HepG2 (cell line): ENCODE data around the gene NOXO1. TPM values are rescaled to one million over a fixed set of nuclear protein-coding genes. Genes with fewer than 3 reads are reported as not detected.

Experiments used
- FLYWCH1 ChIP-seq: sonication (generic); formaldehyde crosslinking; IDR thresholded peaks from 2 replicates; pipeline ENCODE4 v1.8.1; 2023; ENCODE audit warnings: mild to moderate bottlenecking, missing genetic modification reagents
- GABPA ChIP-seq, 2 experiments: IDR thresholded peaks; 2 replicates each; pipeline ENCODE4 v1.6.1; 2011 to 2016; ENCODE audit warnings: low read depth in 2 of 2, low read length in 1 of 2, missing biosample characterization in 1 of 2, missing genetic modification characterization in 1 of 2
- GLI4 ChIP-seq: sonication (generic); formaldehyde crosslinking; IDR thresholded peaks from 2 replicates; pipeline ENCODE4 v1.5.1; 2020; ENCODE audit warnings: missing genetic modification reagents, mild to moderate bottlenecking, moderate library complexity, borderline replicate concordance
- HOXA3 ChIP-seq: sonication (generic); formaldehyde crosslinking; IDR thresholded peaks from 2 replicates; pipeline ENCODE4 v1.5.0; 2020; ENCODE audit warnings: missing genetic modification reagents
- KAT7 ChIP-seq: IDR thresholded peaks from 2 replicates; pipeline ENCODE4 v1.6.1; 2018; ENCODE audit warnings: borderline replicate concordance, missing compliant biosample characterization
- MIER3 ChIP-seq: IDR thresholded peaks from 2 replicates; pipeline ENCODE4 v1.6.1; 2016; ENCODE audit warnings: missing compliant biosample characterization, borderline replicate concordance
- MLLT10 ChIP-seq: sonication (generic); formaldehyde crosslinking; IDR thresholded peaks from 2 replicates; pipeline ENCODE4 v1.4.0; 2020; ENCODE audit warnings: missing genetic modification reagents
- SAP130 ChIP-seq: IDR thresholded peaks from 2 replicates; pipeline ENCODE4 v1.6.1; 2016; ENCODE audit warnings: low read depth
- SUZ12 ChIP-seq: fragments of 150-350 bp; IDR thresholded peaks from 2 replicates; pipeline ENCODE4 v1.6.1; 2014; ENCODE audit warnings: low read depth, low read length
- ZBTB38 ChIP-seq: sonication (generic); formaldehyde crosslinking; IDR thresholded peaks from 2 replicates; pipeline ENCODE4 v1.5.1; 2020; ENCODE audit warnings: mild to moderate bottlenecking, missing genetic modification reagents
- ZC3H13 ChIP-seq: sonication (generic); formaldehyde crosslinking; IDR thresholded peaks from 2 replicates; pipeline ENCODE4 v1.8.1; 2023; ENCODE audit warnings: mild to moderate bottlenecking, missing genetic modification reagents, moderate library complexity
- ZFP36 ChIP-seq: fragments of 150-350 bp; IDR thresholded peaks from 2 replicates; pipeline ENCODE4 v1.6.1; 2018; ENCODE audit warnings: borderline replicate concordance, low read length, low read depth; ENCODE audit not compliant: partially characterized antibody
- ZFP91 ChIP-seq: sonication (generic); formaldehyde crosslinking; IDR thresholded peaks from 2 replicates; pipeline ENCODE4 v1.9.0; 2022; ENCODE audit warnings: missing genetic modification reagents, mild to moderate bottlenecking, borderline replicate concordance
- ZNF263 ChIP-seq: sonication (generic); formaldehyde crosslinking; IDR thresholded peaks from 2 replicates; pipeline ENCODE4 v1.4.0; 2020; ENCODE audit warnings: missing genetic modification reagents
- ZNF33B ChIP-seq: sonication (generic); formaldehyde crosslinking; IDR thresholded peaks from 2 replicates; pipeline ENCODE4 v1.5.1; 2020; ENCODE audit warnings: mild to moderate bottlenecking, missing genetic modification reagents
- ZNF354B ChIP-seq: sonication (generic); formaldehyde crosslinking; IDR thresholded peaks from 2 replicates; pipeline ENCODE4 v1.8.0; 2022; ENCODE audit warnings: mild to moderate bottlenecking, missing genetic modification reagents
- ZNF484 ChIP-seq: sonication (generic); formaldehyde crosslinking; IDR thresholded peaks from 2 replicates; pipeline ENCODE4 v1.5.1; 2020; ENCODE audit warnings: mild to moderate bottlenecking, low read depth, missing genetic modification reagents, borderline replicate concordance
- ZNF614 ChIP-seq: IDR thresholded peaks from 2 replicates; pipeline ENCODE4 v1.6.1; 2018; ENCODE audit warnings: missing biosample characterization, missing genetic modification reagents, inconsistent platforms, borderline replicate concordance
- ZNF687 ChIP-seq: sonication (generic); formaldehyde crosslinking; IDR thresholded peaks from 2 replicates; pipeline ENCODE4 v1.5.1; 2020; ENCODE audit warnings: mild to moderate bottlenecking, missing genetic modification reagents, moderate library complexity
- ZNF7 ChIP-seq: IDR thresholded peaks from 2 replicates; pipeline ENCODE4 v1.6.1; 2016; ENCODE audit warnings: missing biosample characterization, missing genetic modification reagents
- ZNF879 ChIP-seq: sonication (generic); formaldehyde crosslinking; IDR thresholded peaks from 2 replicates; pipeline ENCODE4 v1.8.1; 2023; ENCODE audit warnings: missing genetic modification reagents
- polyA plus RNA-seq, 8 experiments: library from polyadenylated mRNA; depleted of rRNA in 3 of 8; stranded (reverse) in 7 of 8; unstranded in 1 of 8; fragments of >200 nt; fragmentation: Illumina TruSeq in 4 of 8; extraction: Trizol in 4 of 8; gene quantifications; 2 replicates each; pipeline versions ENCODE4 v1.2.1 to v1.2.3, GENCODE V29; 2011 to 2016; ENCODE audit warnings: low read depth in 4 of 8, missing spikeins in 1 of 8, mixed read lengths in 1 of 8; ENCODE audit not compliant: insufficient read depth in 1 of 8
- total RNA-seq, 5 experiments: library from RNA; depleted of rRNA; stranded (reverse); fragments of >200 nt; fragmentation: Illumina TruSeq; extraction: Trizol; gene quantifications; 2 replicates each; pipeline ENCODE4 v1.2.3, GENCODE V29; 2016; ENCODE audit warnings: low read depth in 1 of 5
- TF ChIP-seq, protein P1 (sequence below): sonication (generic); formaldehyde crosslinking; conservative IDR thresholded peaks from 2 replicates; pipeline ENCODE4 v1.8.0; 2022; ENCODE audit warnings: mild to moderate bottlenecking, moderate library complexity, missing genetic modification reagents

NOXO1 gene
- total and polyA plus RNA-seq, 2 of the 13 experiments (the other 11 are each of a cell fraction or from before 2014, with no cell fraction given) = 0.69 to 1.4 TPM

DNA sequence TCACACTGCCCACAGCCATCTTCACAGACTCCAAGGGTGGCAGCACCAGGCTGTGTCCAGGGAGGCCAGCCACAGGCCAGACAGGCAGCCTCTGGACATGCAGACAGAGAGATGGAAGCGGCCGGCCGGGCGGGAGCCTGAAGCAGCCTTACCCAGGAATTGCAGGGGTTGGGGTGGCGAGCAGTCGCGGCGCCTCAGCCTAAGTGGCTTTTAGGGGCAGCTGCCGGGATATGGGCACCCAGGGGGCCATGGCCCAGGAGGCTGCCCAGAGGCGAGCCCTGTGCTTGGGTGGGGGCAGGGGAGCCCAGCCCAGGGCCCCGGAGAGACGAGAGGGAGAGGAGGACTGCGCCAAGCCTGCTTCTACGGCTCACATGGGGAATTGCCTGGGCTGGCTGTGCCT lies 44.0 kb upstream of the NOXO1 start (continued):
- TF ChIP-seq ZNF614 (CRISPR knock-in tag) (no peak), ZC3H13 (CRISPR knock-in tag) (no peak), FLYWCH1 (no peak), ZFP91 (CRISPR knock-in tag) (no peak; the same call in 1 of the 2 replicates), ZNF687 (CRISPR knock-in tag) (peak; percentile 48), ZNF879 (CRISPR knock-in tag) (no peak), KAT7 (CRISPR knock-in tag) (0 out of 2 replicates have a peak, but pooled peaks have one; percentile 31), GABPA (IDR thresholded peaks at IDR 0.05; ENCODE audit: low read depth, low read length) (no peak), GABPA (CRISPR knock-in tag; IDR thresholded peaks at IDR 0.05; ENCODE audit: low read depth) (no peak), ZFP36 (no peak), ZNF33B (no peak), ZNF484 (CRISPR knock-in tag) (no peak), MIER3 (CRISPR knock-in tag) (no peak), SAP130 (CRISPR knock-in tag) (peak; percentile 11; the same call in 1 of the 2 replicates), GLI4 (CRISPR knock-in tag) (no peak), ZNF7 (no peak), HOXA3 (CRISPR knock-in tag) (no peak), MLLT10 (CRISPR knock-in tag) (no peak), SUZ12 (no peak), ZBTB38 (0 out of 2 replicates have a peak, but pooled peaks have one; percentile 4), ZNF354B (CRISPR knock-in tag) (no peak), ZNF263 (CRISPR knock-in tag) (no peak)
- TF ChIP-seq, protein P1, sequence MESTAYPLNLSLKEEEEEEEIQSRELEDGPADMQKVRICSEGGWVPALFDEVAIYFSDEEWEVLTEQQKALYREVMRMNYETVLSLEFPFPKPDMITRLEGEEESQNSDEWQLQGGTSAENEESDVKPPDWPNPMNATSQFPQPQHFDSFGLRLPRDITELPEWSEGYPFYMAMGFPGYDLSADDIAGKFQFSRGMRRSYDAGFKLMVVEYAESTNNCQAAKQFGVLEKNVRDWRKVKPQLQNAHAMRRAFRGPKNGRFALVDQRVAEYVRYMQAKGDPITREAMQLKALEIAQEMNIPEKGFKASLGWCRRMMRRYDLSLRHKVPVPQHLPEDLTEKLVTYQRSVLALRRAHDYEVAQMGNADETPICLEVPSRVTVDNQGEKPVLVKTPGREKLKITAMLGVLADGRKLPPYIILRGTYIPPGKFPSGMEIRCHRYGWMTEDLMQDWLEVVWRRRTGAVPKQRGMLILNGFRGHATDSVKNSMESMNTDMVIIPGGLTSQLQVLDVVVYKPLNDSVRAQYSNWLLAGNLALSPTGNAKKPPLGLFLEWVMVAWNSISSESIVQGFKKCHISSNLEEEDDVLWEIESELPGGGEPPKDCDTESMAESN (CRISPR knock-in tag) = no peak
